Activated CD4-positive, CD25-positive, alpha-beta regulatory T cell treated with anti-CD3 and anti-CD28 coated beads, Interleukin-2, amount 50 U/mL, for 16 hours (primary cell): ENCODE measurements around the gene GNAT3.

Source experiments
- DNase-seq: peaks from one replicate; pipeline ENCODE4 v3.0.0-alpha.2; 2020; ENCODE audit warnings: low read depth, low spot score

Gene GNAT3

GRCh38 chr7:80420876-80421275, 91.0 kb downstream of the GNAT3 start:
- no peak for DNase-seq

GRCh38 chr7:80417211-80417793, 94.6 kb downstream of the GNAT3 start:
- DNase-seq = no peak

- no peak for DNase-seq
Observed at GRCh38 chr7:80415522-80415921, 96.3 kb downstream of the GNAT3 start.

DNA sequence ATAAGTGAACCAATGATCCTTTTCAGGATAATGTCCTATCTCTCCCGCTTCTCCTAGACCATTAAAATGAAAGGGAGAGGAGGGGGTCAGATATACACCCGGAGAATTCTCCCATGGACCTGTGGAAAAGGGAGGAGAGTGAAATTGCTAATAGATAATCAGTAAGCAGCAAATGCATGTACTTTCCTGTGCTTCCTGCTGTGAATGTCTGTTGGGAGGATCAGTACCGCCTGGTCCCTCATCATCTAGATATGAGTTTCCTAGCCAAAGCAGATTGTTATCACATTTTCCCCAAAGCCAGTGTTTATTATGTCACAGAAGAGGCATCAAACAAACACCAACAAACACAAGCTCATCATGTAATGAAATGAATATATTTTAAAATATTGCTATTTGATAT, 96.8 kb downstream of the GNAT3 start:
- no peak for DNase-seq

- no peak for DNase-seq
Observed at GRCh38 chr7:80414331-80414730, 97.5 kb downstream of the GNAT3 start.

DNA sequence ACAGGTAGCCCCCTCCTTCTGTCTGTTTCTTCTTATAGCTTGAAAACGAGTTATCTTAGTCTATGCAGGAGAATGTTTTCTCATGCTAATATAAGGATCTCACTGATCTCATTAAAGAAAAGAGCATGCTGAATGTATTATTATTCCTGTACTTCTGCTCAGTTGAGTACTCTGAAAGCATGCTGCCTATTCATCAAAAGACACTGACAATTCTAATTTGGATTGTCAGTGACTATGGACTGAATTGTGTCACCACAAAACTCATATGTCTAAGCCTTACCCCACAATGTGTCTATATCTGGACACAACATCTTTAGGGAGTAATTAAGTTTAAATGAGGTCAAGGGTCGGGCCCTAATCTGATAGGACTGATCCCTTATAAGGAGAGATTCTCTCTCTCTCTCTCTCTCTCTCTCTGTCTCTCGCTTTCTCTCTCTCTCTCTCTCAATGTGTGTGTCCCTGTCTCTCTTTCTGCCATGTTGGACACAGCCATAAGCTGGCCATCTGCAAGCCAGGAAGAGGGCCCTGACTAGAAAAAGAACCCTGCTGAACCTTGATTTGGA, 98.4 kb downstream of the GNAT3 start:
- DNase-seq = no peak

DNA sequence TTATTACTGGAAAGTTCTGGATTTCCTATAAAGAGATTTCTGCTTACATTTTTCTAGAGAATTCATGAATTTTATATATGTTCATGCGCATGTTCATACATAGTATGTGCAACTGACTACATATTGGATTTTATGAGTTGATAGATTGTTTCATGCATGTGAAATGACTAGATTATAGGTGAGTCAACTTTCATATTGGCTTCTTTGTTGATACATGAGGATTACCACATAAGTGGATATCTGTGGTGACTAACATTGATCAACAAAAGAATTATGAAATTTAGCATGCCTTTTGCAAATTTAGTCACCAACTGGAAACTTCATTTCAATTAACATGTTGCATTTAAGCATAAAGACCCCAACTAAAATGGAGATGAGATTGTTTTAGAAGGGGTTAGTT, 99.0 kb downstream of the GNAT3 start:
- DNase-seq = no peak

DNA sequence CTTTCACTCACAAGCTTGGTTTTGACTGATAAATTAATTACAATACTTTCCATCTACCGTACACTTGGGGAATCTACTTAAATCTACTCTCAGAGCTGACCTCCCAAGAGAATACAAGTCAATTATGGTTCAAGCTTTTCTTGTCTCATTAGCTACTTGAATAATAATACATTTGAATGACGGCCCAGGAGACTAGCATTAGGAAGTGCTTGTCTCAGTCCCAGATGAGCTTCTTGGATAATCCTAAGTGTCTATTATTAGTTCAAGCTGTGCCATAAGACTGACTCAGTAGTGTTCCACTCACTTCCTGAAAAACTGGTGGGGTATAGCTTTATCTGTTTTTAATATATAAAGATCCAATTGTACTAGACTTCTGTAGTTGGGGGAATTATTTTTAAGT, 100.2 kb downstream of the GNAT3 start:
- no peak for DNase-seq

DNA sequence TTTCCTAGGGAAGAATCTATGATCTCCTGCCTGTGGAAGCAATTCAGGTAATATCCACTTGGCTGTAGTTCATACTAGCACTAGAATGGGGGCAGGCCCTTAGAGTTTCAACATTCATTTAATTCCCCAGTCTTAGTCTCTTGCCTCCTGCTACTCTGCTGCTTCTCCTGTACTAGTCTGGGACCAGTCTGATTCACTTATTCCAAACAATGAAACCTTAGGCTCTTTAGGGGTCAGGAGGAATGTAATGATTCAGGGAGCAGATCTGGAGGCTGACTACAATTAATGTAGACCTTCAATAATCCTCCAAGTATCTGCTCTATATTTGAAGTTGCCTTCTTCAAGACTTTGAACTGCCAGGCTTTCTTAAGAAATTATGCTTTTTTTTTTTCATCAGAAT, 101.8 kb downstream of the GNAT3 start:
- no peak for DNase-seq
